GM21717 (cell line): ENCODE results near the gene TK2.
A peak's percentile ranks its signal among the peaks of the same experiment; 100 is the strongest.
"Not testable (repeated sequence)": the region's sequence is repeated elsewhere in the genome, so short reads cannot be mapped to it uniquely, and the experiment has no call there.

Source experiments
- ATAC-seq: cut with Tn5 transposase; IDR thresholded peaks from one replicate; pipeline ENCODE4 v1.9.1; 2021; ENCODE audit warnings: mild to moderate bottlenecking, moderate library complexity; ENCODE audit not compliant: unreplicated experiment

TK2 gene

GRCh38 chr16:66574081-66574480 lies 24.2 kb upstream of the TK2 start:
- ATAC-seq = no peak

- no peak for ATAC-seq
Observed at GRCh38 chr16:66572356-66572755, 22.4 kb upstream of the TK2 start.

- ATAC-seq = no peak
Observed at GRCh38 chr16:66569827-66570405, 20.0 kb upstream of the TK2 start.

- ATAC-seq = no peak
Observed at GRCh38 chr16:66569131-66569530, 19.2 kb upstream of the TK2 start.

DNA sequence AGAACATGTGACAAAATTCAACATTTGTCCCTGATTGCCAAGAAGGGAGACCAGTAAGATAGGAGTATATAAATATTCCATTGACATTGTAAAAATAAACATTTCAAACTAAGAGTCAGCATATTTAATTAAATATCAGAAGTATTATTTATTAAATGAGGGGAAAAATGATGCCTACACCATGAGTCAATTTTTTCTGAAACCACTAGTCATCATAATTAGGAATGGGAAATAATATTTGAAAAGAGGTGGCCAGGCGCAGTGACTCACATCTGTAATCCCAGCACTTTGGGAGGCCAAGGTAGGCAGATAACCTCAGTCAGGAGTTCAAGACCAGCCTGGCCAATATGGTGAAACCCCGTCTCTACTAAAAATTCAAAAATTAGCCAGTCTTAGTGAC lies 18.4 kb upstream of the TK2 start:
- no peak for ATAC-seq

GRCh38 chr16:66567270-66567669 lies 17.3 kb upstream of the TK2 start:
- not testable (repeated sequence) for ATAC-seq

- no peak for ATAC-seq
Observed at GRCh38 chr16:66566051-66566901, 16.4 kb upstream of the TK2 start, which contains the start of gene CMTM1. CMTM1 (plus strand) TSS chr16:66566439; CDS start chr16:66566514, 75 bp downstream.

GRCh38 chr16:66563574-66564334 lies 13.8 kb upstream of the TK2 start:
- no peak for ATAC-seq

GRCh38 chr16:66562986-66563385 lies 13.1 kb upstream of the TK2 start:
- ATAC-seq = no peak

GRCh38 chr16:66562409-66562808 lies 12.5 kb upstream of the TK2 start:
- ATAC-seq = no peak

DNA sequence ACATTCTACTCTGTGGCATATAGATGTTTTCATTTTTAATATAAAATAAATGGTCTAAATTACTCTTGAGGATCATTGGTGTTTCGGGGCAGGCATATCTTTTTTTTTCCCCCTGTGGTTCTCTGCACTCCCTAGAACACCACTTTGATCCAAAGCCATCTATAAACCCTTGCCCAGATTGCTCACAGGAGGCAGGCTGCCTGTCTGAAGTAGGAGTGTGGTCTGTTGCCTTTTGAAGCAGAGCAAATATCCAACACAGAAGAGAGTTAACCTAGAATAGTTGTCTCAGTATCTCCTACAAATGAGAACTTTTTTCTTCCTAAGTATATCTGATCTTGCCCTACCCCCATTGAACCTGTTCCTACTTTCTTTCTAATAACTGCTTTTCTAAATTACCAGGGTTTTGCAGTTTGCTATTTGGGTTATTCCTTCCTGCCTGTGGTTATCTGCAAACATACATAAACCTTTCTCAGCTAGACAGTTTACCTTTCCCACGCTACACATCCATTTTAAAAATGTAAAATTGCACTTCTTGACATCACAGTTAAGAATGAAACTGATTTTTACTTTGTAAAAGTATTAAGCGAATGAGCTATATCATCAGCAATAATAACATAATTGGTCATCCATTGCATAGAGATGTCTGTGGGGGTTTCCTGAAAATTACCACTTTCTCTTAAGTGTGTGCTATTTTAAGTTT lies 11.6 kb upstream of the TK2 start:
- no peak for ATAC-seq

DNA sequence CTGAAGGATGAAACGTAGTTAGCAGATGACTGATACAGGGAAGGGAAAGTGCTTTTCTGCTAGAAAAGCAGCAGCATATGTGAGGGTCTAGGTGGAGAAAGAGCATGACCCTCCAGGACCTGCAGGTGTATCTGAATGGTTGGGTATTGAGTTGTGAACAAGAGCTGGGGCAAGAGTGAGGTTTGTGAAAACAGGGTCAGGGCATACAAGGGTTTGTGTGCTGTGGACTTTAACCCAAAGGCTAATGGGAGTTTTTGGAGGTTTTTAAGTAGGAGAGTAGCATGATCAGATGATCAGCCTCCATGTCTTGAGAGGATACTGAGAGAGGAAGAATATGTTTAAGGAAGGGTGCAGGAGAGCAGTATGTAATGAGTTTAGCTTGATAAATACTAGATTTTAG lies 10.2 kb upstream of the TK2 start:
- ATAC-seq = no peak

GRCh38 chr16:66554495-66554894 lies 4.6 kb upstream of the TK2 start:
- ATAC-seq = no peak

DNA sequence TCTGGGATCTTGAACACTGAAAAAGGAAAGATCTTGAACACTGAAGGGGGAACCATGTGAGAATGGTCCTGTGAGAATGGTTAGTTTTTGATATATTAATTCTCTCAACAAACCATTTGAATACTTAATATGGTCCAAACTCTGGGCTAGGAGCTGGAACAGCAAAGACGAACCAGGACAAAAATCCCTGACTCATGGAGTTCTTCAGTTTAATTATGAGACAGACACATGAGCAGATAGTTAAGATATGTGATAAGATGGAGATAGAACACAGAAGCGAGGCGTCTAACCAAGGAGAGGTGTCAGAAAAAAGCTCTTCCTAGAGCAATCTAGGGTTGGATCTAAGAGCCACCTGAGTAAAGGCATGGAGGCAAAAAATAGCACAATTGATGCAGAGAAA lies 4.1 kb upstream of the TK2 start:
- ATAC-seq = no peak

DNA sequence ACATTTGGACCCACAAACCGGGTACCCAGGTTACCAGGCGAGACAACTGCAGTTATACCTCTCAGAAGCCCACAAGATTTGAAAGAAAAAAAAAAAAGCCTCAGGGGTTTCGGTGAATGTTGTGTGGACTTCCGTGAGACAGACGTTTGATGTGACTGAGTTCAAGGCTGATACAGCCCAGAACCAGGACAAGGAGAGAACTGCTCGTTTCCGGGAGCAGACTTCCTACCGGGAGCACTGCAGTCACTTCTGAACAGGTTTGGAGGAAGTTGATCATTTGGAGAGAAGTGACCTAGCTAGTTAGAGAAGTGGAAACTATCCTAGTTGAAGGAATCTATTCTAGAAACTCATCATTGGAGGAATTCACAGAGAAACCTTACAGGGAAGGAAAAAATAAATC lies 3.3 kb upstream of the TK2 start:
- ATAC-seq = no peak

- peak; percentile 64 for ATAC-seq
Observed at GRCh38 chr16:66552286-66553177, 2.6 kb upstream of the TK2 start, which contains the start of gene CKLF. CKLF (plus strand) TSS chr16:66552576; CDS start chr16:66552716, 140 bp downstream.

DNA sequence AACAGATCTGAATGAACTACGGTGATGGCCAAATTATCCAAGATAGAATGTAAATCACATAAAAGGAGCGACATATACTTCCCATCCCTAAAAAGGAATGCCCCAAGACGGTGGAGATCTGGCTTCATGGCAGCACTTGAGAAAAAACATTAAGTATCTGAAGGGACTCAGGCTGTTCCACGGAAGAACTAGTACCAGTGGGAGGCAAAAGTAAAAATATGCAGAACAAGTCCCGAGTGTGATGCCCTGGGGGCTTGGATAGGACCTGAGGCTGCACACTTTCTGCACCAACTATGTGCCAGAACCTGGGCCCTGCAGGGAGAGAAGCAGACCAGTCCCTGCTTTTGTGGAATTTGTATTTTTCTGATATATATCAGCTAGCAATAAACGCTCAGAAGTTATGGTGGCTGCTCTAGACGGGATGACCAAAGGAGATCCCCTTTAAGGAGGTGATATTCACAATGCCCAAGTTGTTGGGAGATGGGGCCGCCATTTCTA lies 1.9 kb upstream of the TK2 start:
- peak; percentile 13 for ATAC-seq

DNA sequence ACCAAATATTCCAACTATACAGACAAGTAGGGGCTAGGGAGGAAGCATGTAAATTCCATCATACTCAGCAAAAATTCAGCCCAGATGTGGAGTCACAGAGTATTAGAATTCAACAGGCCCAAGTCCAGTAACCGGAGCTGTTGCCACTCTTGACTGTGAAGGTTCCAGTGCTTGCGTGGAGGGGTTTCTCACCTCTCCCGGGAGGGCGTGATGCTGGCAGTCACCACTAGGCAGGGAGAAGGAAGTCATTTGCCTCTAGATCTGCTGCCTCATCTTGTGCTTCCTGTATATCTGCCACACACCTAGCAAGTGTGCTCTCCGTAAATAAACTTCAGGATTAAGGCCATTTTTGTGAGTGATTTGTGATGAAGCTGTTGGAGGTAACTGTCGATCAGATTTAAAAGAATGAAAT lies 1.4 kb upstream of the TK2 start:
- no peak for ATAC-seq

DNA sequence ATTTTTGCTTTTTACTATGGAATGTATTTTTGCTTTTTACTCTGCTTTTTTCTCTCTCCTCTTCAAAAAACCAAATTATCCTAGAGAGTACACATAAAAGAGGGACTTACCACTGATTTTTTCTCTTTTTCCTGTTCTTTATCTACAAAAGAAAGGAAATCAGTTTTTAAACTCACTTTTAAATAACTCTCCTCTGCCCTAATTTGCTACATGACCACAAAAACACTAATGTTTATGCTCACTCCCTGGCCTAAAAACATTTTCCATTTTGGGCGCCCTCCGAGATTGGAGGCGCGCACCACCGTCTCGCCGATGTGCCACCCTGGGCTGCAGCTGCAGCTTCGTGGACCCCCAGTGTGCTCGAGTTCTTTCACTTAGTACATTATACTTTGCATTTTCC lies 1.1 kb downstream of the TK2 start:
- ATAC-seq = no peak

GRCh38 chr16:66548068-66548467 lies 1.9 kb downstream of the TK2 start:
- no peak for ATAC-seq
